GM12874 (cell line): ENCODE data around the gene LTF.

Source experiments
- CTCF ChIP-seq: IDR thresholded peaks from 2 replicates; pipeline ENCODE4 v1.5.1; 2011; ENCODE audit warnings: low read depth, mild to moderate bottlenecking, control low read depth, low read length, moderate library complexity; ENCODE audit not compliant: insufficient read depth

LTF gene

GRCh38 chr3:46400846-46401245 lies 63.9 kb downstream of the LTF start:
- TF ChIP-seq CTCF: no peak

- no peak for TF ChIP-seq CTCF
These were observed 64.5 kb downstream of the LTF start for GRCh38 chr3:46400000-46400734.

GRCh38 chr3:46399557-46399956 lies 65.1 kb downstream of the LTF start:
- no peak for TF ChIP-seq CTCF

- no peak for TF ChIP-seq CTCF
These were observed 65.6 kb downstream of the LTF start for GRCh38 chr3:46399098-46399497.

GRCh38 chr3:46398186-46398955 lies 66.3 kb downstream of the LTF start:
- TF ChIP-seq CTCF: no peak

- TF ChIP-seq CTCF: no peak
These were observed 67.6 kb downstream of the LTF start for GRCh38 chr3:46397111-46397510.

- no peak for TF ChIP-seq CTCF
These were observed 68.8 kb downstream of the LTF start for GRCh38 chr3:46395766-46396530.
